HCT116 (cell line): Measurements from ENCODE around the gene TRIM14. TPM values are rescaled to one million over a fixed set of nuclear protein-coding genes. Genes with fewer than 3 reads are reported as not detected.
A peak's percentile ranks its signal among the peaks of the same experiment; 100 is the strongest.

Experiments
- ATAC-seq: fragments of 200-7000 bp; cut with Tn5 transposase; 2 replicates; pipeline ENCODE4 v1.9.1; 2020; ENCODE audit warnings: mild to moderate bottlenecking, moderate library complexity
- BruUV-seq: library from RNA; stranded (reverse); fragments of 400-500 nt; replicated peaks from 2 replicates; lab custom pipeline; 2021; lab: Mats Ljungman, UMichigan
- CTCF ChIA-PET: fragments of 300-600 bp; sonication (Branson Sonifier 250); formaldehyde crosslinking; loops from one replicate; lab custom pipeline; 2021; ENCODE audit warnings: antibody characterized with exemption; lab: Charles Lee
- POLR2A ChIA-PET: fragments of 300-600, 350-600 bp; sonication (Branson Sonifier 250); formaldehyde crosslinking; loops from one replicate; lab custom pipeline; 2021; ENCODE audit warnings: antibody characterized with exemption; lab: Charles Lee
- RAD21 ChIA-PET, 2 experiments: fragments of 300-600 bp; sonication (Branson Sonifier 250); formaldehyde crosslinking; loops; one replicate each; lab custom pipeline; 2023; ENCODE audit warnings: low total read pairs in 2 of 2; ENCODE audit not compliant: uncharacterized antibody in 2 of 2, unreplicated experiment in 2 of 2, low non-redundant PET in 1 of 2; lab: Charles Lee
- DNase-seq: peaks from one replicate; pipeline ENCODE4 v3.0.0-alpha.2; 2010; ENCODE audit warnings: low read depth, low spot score
- H2AFZ ChIP-seq: fragments of 200-600 bp; shearing (Covaris generic), sonication (generic); 2 replicates; pipeline ENCODE4 v1.6.1; 2017; ENCODE audit warnings: low read depth, mixed run types, mixed read lengths, antibody characterized with exemption, low read length; ENCODE audit not compliant: poor library complexity, severe bottlenecking
- H3K27ac ChIP-seq: 2 replicates; pipeline ENCODE4 v1.5.1; 2012; ENCODE audit warnings: low read depth, low read length
- H3K27me3 ChIP-seq: fragments of 200-600 bp; sonication (generic); 2 replicates; pipeline ENCODE4 v1.6.1; 2016; ENCODE audit warnings: mixed run types, low read length, mixed read lengths; ENCODE audit not compliant: insufficient read depth
- H3K36me3 ChIP-seq, 2 experiments: fragments of 200-500 bp in 1 of 2; fragments of 200-600 bp in 1 of 2; sonication (Bioruptor generic) in 1 of 2; sonication (generic) in 1 of 2; 2 replicates each; pipeline versions ENCODE4 v1.5.1 to v1.6.1; 2014 to 2016; ENCODE audit warnings: low read length in 2 of 2, inconsistent platforms in 1 of 2, mixed read lengths in 1 of 2, mixed run types in 1 of 2; ENCODE audit not compliant: insufficient read depth in 2 of 2, control insufficient read depth in 1 of 2
- H3K4me1 ChIP-seq, 2 experiments: fragments of 200-600 bp in 1 of 2; sonication (generic) in 1 of 2; 2 replicates each; pipeline versions ENCODE4 v1.5.1 to v1.6.1; 2012 to 2017; ENCODE audit warnings: low read length in 2 of 2, inconsistent platforms in 1 of 2, mild to moderate bottlenecking in 1 of 2, mixed read lengths in 1 of 2, mixed run types in 1 of 2, moderate library complexity in 1 of 2; ENCODE audit not compliant: insufficient read depth in 2 of 2, control insufficient read depth in 1 of 2
- H3K4me2 ChIP-seq: fragments of 200-600 bp; sonication (generic); 2 replicates; pipeline ENCODE4 v1.6.1; 2017; ENCODE audit warnings: mixed run types, low read length, mixed read lengths
- H3K4me3 ChIP-seq, 2 experiments: fragments of 200-600 bp in 1 of 2; sonication (generic) in 1 of 2; replicated peaks in 1 of 2; 2 replicates each; pipeline ENCODE4 v1.5.1; 2011 to 2016; ENCODE audit warnings: low read length in 2 of 2, control low read depth in 1 of 2, low read depth in 1 of 2, mild to moderate bottlenecking in 1 of 2, mixed read lengths in 1 of 2, mixed run types in 1 of 2
- H3K79me2 ChIP-seq: fragments of 200-600 bp; sonication (generic); 2 replicates; pipeline ENCODE4 v1.6.1; 2017; ENCODE audit warnings: mild to moderate bottlenecking, mixed run types, low read length, moderate library complexity, mixed read lengths; ENCODE audit not compliant: insufficient read depth
- H3K9ac ChIP-seq: fragments of 200-600 bp; sonication (generic); 2 replicates; pipeline ENCODE4 v1.6.1; 2016; ENCODE audit warnings: low read length, mixed read lengths
- H3K9me2 ChIP-seq: fragments of 200-600 bp; sonication (generic), shearing (Covaris generic); 2 replicates; pipeline ENCODE4 v1.6.1; 2017; ENCODE audit warnings: mixed run types, mild to moderate bottlenecking, moderate library complexity; ENCODE audit not compliant: insufficient read depth
- H3K9me3 ChIP-seq, 2 experiments: fragments of 200-500 bp in 1 of 2; fragments of 200-600 bp in 1 of 2; sonication (Bioruptor generic) in 1 of 2; sonication (generic) in 1 of 2; 2 replicates each; pipeline ENCODE4 v1.6.1; 2014 to 2017; ENCODE audit warnings: low read length in 2 of 2, mixed read lengths in 2 of 2, inconsistent platforms in 1 of 2, low read depth in 1 of 2, mild to moderate bottlenecking in 1 of 2, mixed run types in 1 of 2, moderate library complexity in 1 of 2; ENCODE audit not compliant: control insufficient read depth in 1 of 2, insufficient read depth in 1 of 2
- H4K20me1 ChIP-seq: fragments of 200-600 bp; sonication (generic), shearing (Covaris generic); 2 replicates; pipeline ENCODE4 v1.6.1; 2017; ENCODE audit warnings: mixed run types, mild to moderate bottlenecking, moderate library complexity; ENCODE audit not compliant: insufficient read depth
- CEBPB ChIP-seq: IDR thresholded peaks from 2 replicates; pipeline ENCODE4 v1.6.1; 2012; ENCODE audit warnings: low read depth
- ELF1 ChIP-seq: IDR thresholded peaks from 2 replicates; pipeline ENCODE4 v1.6.1; 2012; ENCODE audit warnings: low read depth, borderline replicate concordance
- EZH2 ChIP-seq: fragments of 200-600 bp; sonication (generic); IDR thresholded peaks from 2 replicates; pipeline ENCODE4 v1.6.1; 2017; ENCODE audit warnings: antibody characterized with exemption, mixed run types
- EZH2phosphoT487 ChIP-seq: fragments of 200-600 bp; IDR thresholded peaks from 2 replicates; pipeline ENCODE4 v1.6.1; 2018; ENCODE audit warnings: antibody characterized with exemption, borderline replicate concordance
- FOSL1 ChIP-seq: IDR thresholded peaks from 2 replicates; pipeline ENCODE4 v1.6.1; 2012; ENCODE audit warnings: low read depth
- JUND ChIP-seq: IDR thresholded peaks from 2 replicates; pipeline ENCODE4 v1.6.1; 2012
- POLR2A ChIP-seq: IDR thresholded peaks from 2 replicates; pipeline ENCODE4 v1.7.0; 2011; ENCODE audit warnings: borderline replicate concordance; ENCODE audit not compliant: insufficient read depth, insufficient read length; ENCODE audit errors: extremely low read depth
- RAD21 ChIP-seq: IDR thresholded peaks from 2 replicates; pipeline ENCODE4 v1.6.1; 2012; ENCODE audit warnings: low read depth, mild to moderate bottlenecking
- SIN3A ChIP-seq: IDR thresholded peaks from 2 replicates; pipeline ENCODE4 v1.6.1; 2012; ENCODE audit warnings: low read depth
- SP1 ChIP-seq: IDR thresholded peaks from 2 replicates; pipeline ENCODE4 v1.6.1; 2012; ENCODE audit warnings: low read depth
- SRF ChIP-seq: IDR thresholded peaks from 2 replicates; pipeline ENCODE4 v1.6.1; 2012; ENCODE audit warnings: low read depth
- TCF7L2 ChIP-seq: IDR thresholded peaks from 2 replicates; pipeline ENCODE4 v1.7.0; 2011; ENCODE audit warnings: borderline replicate concordance, inconsistent platforms; ENCODE audit not compliant: insufficient read depth, insufficient read length; ENCODE audit errors: extremely low read depth
- YY1 ChIP-seq: IDR thresholded peaks from 2 replicates; pipeline ENCODE4 v1.6.1; 2011; ENCODE audit warnings: low read length, low read depth, moderate library complexity, mild to moderate bottlenecking; ENCODE audit not compliant: insufficient replicate concordance; ENCODE audit errors: extremely low read depth
- ZFX ChIP-seq: fragments of 450-650 bp; IDR thresholded peaks from 2 replicates; pipeline ENCODE4 v1.6.1; 2017
- ZNF274 ChIP-seq: fragments of 200-500 bp; sonication (Bioruptor generic); IDR thresholded peaks from 2 replicates; pipeline ENCODE4 v1.6.1; 2014; ENCODE audit warnings: mild to moderate bottlenecking, low read depth, low read length, inconsistent platforms
- intact Hi-C: fragments of 100-400 bp; cut with micrococcal nuclease; formaldehyde crosslinking; loops from 2 replicates; pipeline ENCODE4 v1.10.0; 2022
- total RNA-seq: library from RNA; stranded (reverse); gene quantifications from one replicate; pipeline ENCODE4 v1.2.1, GENCODE V29; 2021; ENCODE audit not compliant: unreplicated experiment
- TF ChIP-seq, protein P1 (sequence below), 3 experiments: fragments of 200-600 bp in 1 of 3; sonication (generic) in 1 of 3; IDR thresholded peaks in 2 of 3; conservative IDR thresholded peaks in 1 of 3; 2 replicates each; pipeline ENCODE4 v1.5.1; 2012 to 2017; ENCODE audit warnings: low read depth in 2 of 3, low read length in 2 of 3, antibody characterized with exemption in 1 of 3, borderline replicate concordance in 1 of 3, control low read depth in 1 of 3, mild to moderate bottlenecking in 1 of 3, mixed read lengths in 1 of 3, mixed run types in 1 of 3, moderate library complexity in 1 of 3; ENCODE audit not compliant: insufficient read depth in 1 of 3
- TF ChIP-seq, protein P2 (sequence below): IDR thresholded peaks from 2 replicates; pipeline ENCODE4 v1.6.1; 2011; ENCODE audit warnings: mild to moderate bottlenecking, low read length, moderate library complexity; ENCODE audit not compliant: insufficient replicate concordance; ENCODE audit errors: extremely low read depth
- TF ChIP-seq, protein P3 (sequence below): IDR thresholded peaks from 2 replicates; pipeline ENCODE4 v1.6.1; 2012
- TF ChIP-seq, protein P4 (sequence below): IDR thresholded peaks from 2 replicates; pipeline ENCODE4 v1.6.1; 2012

Gene TRIM14
- total RNA-seq, 1 experiment from 2014 or later = 24.4 TPM

DNA sequence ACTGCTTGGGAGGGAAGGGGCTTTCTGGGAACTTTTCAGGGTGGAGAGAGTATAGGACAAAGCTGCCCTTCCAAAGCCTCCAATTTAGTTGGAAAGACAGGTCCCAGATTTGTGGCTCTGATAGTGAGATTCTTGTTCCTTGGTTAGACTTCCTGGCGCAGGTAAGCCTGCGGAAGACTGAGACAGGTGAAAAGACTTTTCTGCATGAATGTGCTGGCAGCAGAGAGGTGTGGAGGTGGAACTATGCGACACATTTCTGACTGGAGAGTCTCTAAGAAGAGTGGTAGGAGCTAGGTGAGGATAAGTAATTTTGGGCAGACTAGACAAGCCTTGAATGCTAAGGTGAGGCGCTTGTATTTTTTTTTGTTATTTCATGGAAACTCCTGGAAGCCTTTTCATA is 32.6 kb downstream of the TRIM14 start:
- POLR2A ChIA-PET = no interaction called here
- ATAC-seq (no peak), DNase-seq (no peak)
- CTCF ChIA-PET = no interaction called here
- Histone ChIP-seq H3K4me3 (no peak overlapping the region), H2AFZ (no peak overlapping the region), H3K36me3 (peaks cover 9 to 23% of the 10 kb centered on the region in 2 experiments), H3K27ac (0 out of 2 replicates have a peak overlapping the region, but pooled peaks have one; percentile 8), H4K20me1 (no peaks in the 10 kb centered on the region), H3K4me1 (peaks cover 0 to 2% of the 10 kb centered on the region in 2 experiments; a peak in 2 of 4 replicates), H3K79me2 (no peaks in the 10 kb centered on the region), H3K27me3 (no peaks in the 10 kb centered on the region), H3K9me3 (no peaks in the 10 kb centered on the region), H3K9ac (no peak overlapping the region), H3K9me2 (no peaks in the 10 kb centered on the region), H3K4me2 (no peak overlapping the region)
- no TSS peak for BruUV-seq
- RAD21 ChIA-PET = no interaction called here
- TF ChIP-seq EZH2phosphoT487 (no peak), POLR2A (no peak), RAD21 (no peak), EZH2 (no peak), ZFX (no peak), CEBPB (no peak), ZNF274 (no peak), SIN3A (no peak), TCF7L2 (no peak), SP1 (no peak), JUND (no peak), YY1 (no peak), ELF1 (no peak), SRF (no peak), FOSL1 (no peak)
- TF ChIP-seq, protein P1, sequence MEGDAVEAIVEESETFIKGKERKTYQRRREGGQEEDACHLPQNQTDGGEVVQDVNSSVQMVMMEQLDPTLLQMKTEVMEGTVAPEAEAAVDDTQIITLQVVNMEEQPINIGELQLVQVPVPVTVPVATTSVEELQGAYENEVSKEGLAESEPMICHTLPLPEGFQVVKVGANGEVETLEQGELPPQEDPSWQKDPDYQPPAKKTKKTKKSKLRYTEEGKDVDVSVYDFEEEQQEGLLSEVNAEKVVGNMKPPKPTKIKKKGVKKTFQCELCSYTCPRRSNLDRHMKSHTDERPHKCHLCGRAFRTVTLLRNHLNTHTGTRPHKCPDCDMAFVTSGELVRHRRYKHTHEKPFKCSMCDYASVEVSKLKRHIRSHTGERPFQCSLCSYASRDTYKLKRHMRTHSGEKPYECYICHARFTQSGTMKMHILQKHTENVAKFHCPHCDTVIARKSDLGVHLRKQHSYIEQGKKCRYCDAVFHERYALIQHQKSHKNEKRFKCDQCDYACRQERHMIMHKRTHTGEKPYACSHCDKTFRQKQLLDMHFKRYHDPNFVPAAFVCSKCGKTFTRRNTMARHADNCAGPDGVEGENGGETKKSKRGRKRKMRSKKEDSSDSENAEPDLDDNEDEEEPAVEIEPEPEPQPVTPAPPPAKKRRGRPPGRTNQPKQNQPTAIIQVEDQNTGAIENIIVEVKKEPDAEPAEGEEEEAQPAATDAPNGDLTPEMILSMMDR (IDR thresholded peaks at IDR 0.05 in 2 of 3, conservative IDR thresholded peaks at IDR 0.05 in 1 of 3; ENCODE audit: borderline replicate concordance in 1 of 3, insufficient read depth in 1 of 3, low read depth in 2 of 3, low read length in 2 of 3) = no peak
- TF ChIP-seq, protein P2, sequence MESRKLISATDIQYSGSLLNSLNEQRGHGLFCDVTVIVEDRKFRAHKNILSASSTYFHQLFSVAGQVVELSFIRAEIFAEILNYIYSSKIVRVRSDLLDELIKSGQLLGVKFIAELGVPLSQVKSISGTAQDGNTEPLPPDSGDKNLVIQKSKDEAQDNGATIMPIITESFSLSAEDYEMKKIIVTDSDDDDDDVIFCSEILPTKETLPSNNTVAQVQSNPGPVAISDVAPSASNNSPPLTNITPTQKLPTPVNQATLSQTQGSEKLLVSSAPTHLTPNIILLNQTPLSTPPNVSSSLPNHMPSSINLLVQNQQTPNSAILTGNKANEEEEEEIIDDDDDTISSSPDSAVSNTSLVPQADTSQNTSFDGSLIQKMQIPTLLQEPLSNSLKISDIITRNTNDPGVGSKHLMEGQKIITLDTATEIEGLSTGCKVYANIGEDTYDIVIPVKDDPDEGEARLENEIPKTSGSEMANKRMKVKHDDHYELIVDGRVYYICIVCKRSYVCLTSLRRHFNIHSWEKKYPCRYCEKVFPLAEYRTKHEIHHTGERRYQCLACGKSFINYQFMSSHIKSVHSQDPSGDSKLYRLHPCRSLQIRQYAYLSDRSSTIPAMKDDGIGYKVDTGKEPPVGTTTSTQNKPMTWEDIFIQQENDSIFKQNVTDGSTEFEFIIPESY = no peak
- TF ChIP-seq, protein P3, sequence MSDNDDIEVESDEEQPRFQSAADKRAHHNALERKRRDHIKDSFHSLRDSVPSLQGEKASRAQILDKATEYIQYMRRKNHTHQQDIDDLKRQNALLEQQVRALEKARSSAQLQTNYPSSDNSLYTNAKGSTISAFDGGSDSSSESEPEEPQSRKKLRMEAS = no peak
- TF ChIP-seq, protein P4, sequence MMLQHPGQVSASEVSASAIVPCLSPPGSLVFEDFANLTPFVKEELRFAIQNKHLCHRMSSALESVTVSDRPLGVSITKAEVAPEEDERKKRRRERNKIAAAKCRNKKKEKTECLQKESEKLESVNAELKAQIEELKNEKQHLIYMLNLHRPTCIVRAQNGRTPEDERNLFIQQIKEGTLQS = no peak
- intact Hi-C loops = loop anchor here (10.0 kb wide), 1 partner anchor 58 kb away; no protein-coding TSS in a partner anchor
